HCT116 (cell line): ENCODE results near the gene INPP5D. TPM values are rescaled to one million over a fixed set of nuclear protein-coding genes. Genes with fewer than 3 reads are reported as not detected.

ENCODE experiments used
- CTCF ChIP-seq, 3 experiments: fragments of 200-600 bp in 1 of 3; sonication (generic) in 1 of 3; IDR thresholded peaks in 2 of 3; conservative IDR thresholded peaks in 1 of 3; 2 replicates each; pipeline ENCODE4 v1.5.1; 2012 to 2017; ENCODE audit warnings: low read depth in 2 of 3, low read length in 2 of 3, antibody characterized with exemption in 1 of 3, borderline replicate concordance in 1 of 3, control low read depth in 1 of 3, mild to moderate bottlenecking in 1 of 3, mixed read lengths in 1 of 3, mixed run types in 1 of 3, moderate library complexity in 1 of 3; ENCODE audit not compliant: insufficient read depth in 1 of 3
- EGR1 ChIP-seq: IDR thresholded peaks from 2 replicates; pipeline ENCODE4 v1.6.1; 2012; ENCODE audit warnings: low read depth
- EZH2 ChIP-seq: fragments of 200-600 bp; sonication (generic); IDR thresholded peaks from 2 replicates; pipeline ENCODE4 v1.6.1; 2017; ENCODE audit warnings: antibody characterized with exemption, mixed run types
- EZH2phosphoT487 ChIP-seq: fragments of 200-600 bp; IDR thresholded peaks from 2 replicates; pipeline ENCODE4 v1.6.1; 2018; ENCODE audit warnings: antibody characterized with exemption, borderline replicate concordance
- FOSL1 ChIP-seq: IDR thresholded peaks from 2 replicates; pipeline ENCODE4 v1.6.1; 2012; ENCODE audit warnings: low read depth
- POLR2A ChIP-seq: IDR thresholded peaks from 2 replicates; pipeline ENCODE4 v1.7.0; 2011; ENCODE audit warnings: borderline replicate concordance; ENCODE audit not compliant: insufficient read depth, insufficient read length; ENCODE audit errors: extremely low read depth
- POLR2AphosphoS5 ChIP-seq: IDR thresholded peaks from 2 replicates; pipeline ENCODE4 v1.6.1; 2011; ENCODE audit warnings: mild to moderate bottlenecking, low read depth, low read length, moderate library complexity
- SIN3A ChIP-seq: IDR thresholded peaks from 2 replicates; pipeline ENCODE4 v1.6.1; 2012; ENCODE audit warnings: low read depth
- SP1 ChIP-seq: IDR thresholded peaks from 2 replicates; pipeline ENCODE4 v1.6.1; 2012; ENCODE audit warnings: low read depth
- SRF ChIP-seq: IDR thresholded peaks from 2 replicates; pipeline ENCODE4 v1.6.1; 2012; ENCODE audit warnings: low read depth
- ZBTB33 ChIP-seq: IDR thresholded peaks from 2 replicates; pipeline ENCODE4 v1.6.1; 2011; ENCODE audit warnings: mild to moderate bottlenecking, low read length, moderate library complexity; ENCODE audit not compliant: insufficient replicate concordance; ENCODE audit errors: extremely low read depth
- ZFX ChIP-seq: fragments of 450-650 bp; IDR thresholded peaks from 2 replicates; pipeline ENCODE4 v1.6.1; 2017
- ZNF274 ChIP-seq: fragments of 200-500 bp; sonication (Bioruptor generic); IDR thresholded peaks from 2 replicates; pipeline ENCODE4 v1.6.1; 2014; ENCODE audit warnings: mild to moderate bottlenecking, low read depth, low read length, inconsistent platforms
- total RNA-seq: library from RNA; stranded (reverse); gene quantifications from one replicate; pipeline ENCODE4 v1.2.1, GENCODE V29; 2021; ENCODE audit not compliant: unreplicated experiment

Gene INPP5D
- total RNA-seq, 1 experiment from 2014 or later, result 1.8 TPM

- TF ChIP-seq ZBTB33, result no peak
- no peak for TF ChIP-seq SIN3A
- TF ChIP-seq FOSL1, result no peak
- no peak for TF ChIP-seq POLR2A
- TF ChIP-seq EZH2phosphoT487, result no peak
- no peak for TF ChIP-seq ZNF274
- TF ChIP-seq EZH2, result no peak
- TF ChIP-seq SRF, result no peak
- no peak for TF ChIP-seq POLR2AphosphoS5
- no peak for TF ChIP-seq ZFX
- no peak for TF ChIP-seq EGR1
- TF ChIP-seq SP1, result no peak
- no peak for TF ChIP-seq CTCF (IDR thresholded peaks at IDR 0.05 in 2 of 3, conservative IDR thresholded peaks at IDR 0.05 in 1 of 3; ENCODE audit: borderline replicate concordance in 1 of 3, insufficient read depth in 1 of 3, low read depth in 2 of 3, low read length in 2 of 3)
- TF ChIP-seq, all 23 proteins: peak for 0
Observed at GRCh38 chr2:233055362-233055761, 4.8 kb upstream of the INPP5D start (continued).
